ENCODE results near the gene ACVR1. TPM values are rescaled to one million over a fixed set of nuclear protein-coding genes. Genes with fewer than 3 reads are reported as not detected.

ACVR1 gene
- total and polyA plus RNA-seq, 2 donors (not counting 1 experiment from before 2014, with no cell fraction given) = 42.9 to 72.1 TPM

GRCh38 chr2:157789933-157790511, 86.1 kb downstream of the ACVR1 start:
- DNase-seq (ENCODE audit: low read depth in 2 of 2) = peak; percentile 24 to 26
- Histone ChIP-seq H3K4me2 (ENCODE audit: extremely low read depth, insufficient read depth, low read length) (no peak overlapping the region), H3K79me2 (ENCODE audit: control insufficient read depth, insufficient read depth, low read length) (peaks cover 2% of the 10 kb centered on the region), H3K9me3 (ENCODE audit: control insufficient read depth, insufficient read depth, low read depth, low read length) (no peaks in the 10 kb centered on the region), H3K36me3 (ENCODE audit: control insufficient read depth, insufficient read depth, low read length) (no peaks in the 10 kb centered on the region), H3K9ac (ENCODE audit: insufficient read depth, low read length) (no peak overlapping the region), H3K4me1 (ENCODE audit: control insufficient read depth, extremely low read depth, insufficient read depth, low read length) (peaks cover 7% of the 10 kb centered on the region), H2AFZ (ENCODE audit: low read length) (no peak overlapping the region), H4K20me1 (ENCODE audit: control insufficient read depth, extremely low read depth, insufficient read depth, low read length) (no peaks in the 10 kb centered on the region), H3K27ac (ENCODE audit: insufficient read depth, low read length) (no peak overlapping the region), H3K4me3 (replicated peaks in 1 of 4; ENCODE audit: control extremely low read depth in 1 of 4, insufficient read depth in 1 of 4, low read depth in 3 of 4, low read length in 4 of 4) (no peak overlapping the region), H3K27me3 (ENCODE audit: control insufficient read depth, insufficient read depth, low read length) (no peaks in the 10 kb centered on the region)
- TF ChIP-seq EZH2 (IDR thresholded peaks at IDR 0.05; ENCODE audit: low read length, missing control alignments) = no peak
- no peak for TF ChIP-seq CTCF (conservative IDR thresholded peaks at IDR 0.05 in 1 of 2, IDR thresholded peaks at IDR 0.05 in 1 of 2; ENCODE audit: low read depth in 1 of 2, low read length in 2 of 2)

GRCh38 chr2:157789256-157789655, 86.9 kb downstream of the ACVR1 start:
- no peaks in the 10 kb centered on the region for H3K36me3 ChIP-seq (ENCODE audit: control insufficient read depth, insufficient read depth, low read length)
- H2AFZ ChIP-seq (ENCODE audit: low read length) = no peak overlapping the region
- H3K27ac ChIP-seq (ENCODE audit: insufficient read depth, low read length) = peak overlapping the region; percentile 20
- no peak overlapping the region for H3K9ac ChIP-seq (ENCODE audit: insufficient read depth, low read length)
- H3K9me3 ChIP-seq (ENCODE audit: control insufficient read depth, insufficient read depth, low read depth, low read length) = no peaks in the 10 kb centered on the region
- no peaks in the 10 kb centered on the region for H3K27me3 ChIP-seq (ENCODE audit: control insufficient read depth, insufficient read depth, low read length)
- no peak for TF ChIP-seq CTCF (conservative IDR thresholded peaks at IDR 0.05 in 1 of 2, IDR thresholded peaks at IDR 0.05 in 1 of 2; ENCODE audit: low read depth in 1 of 2, low read length in 2 of 2)
- no peak for TF ChIP-seq EZH2 (IDR thresholded peaks at IDR 0.05; ENCODE audit: low read length, missing control alignments)
- peak overlapping the region; percentile 70 for H3K4me2 ChIP-seq (ENCODE audit: extremely low read depth, insufficient read depth, low read length)
- no peaks in the 10 kb centered on the region for H4K20me1 ChIP-seq (ENCODE audit: control insufficient read depth, extremely low read depth, insufficient read depth, low read length)
- peak in 1 of 2 donors; percentile 26 for DNase-seq (ENCODE audit: low read depth in 2 of 2)
- no peak overlapping the region for H3K4me3 ChIP-seq (replicated peaks in 1 of 4; ENCODE audit: control extremely low read depth in 1 of 4, insufficient read depth in 1 of 4, low read depth in 3 of 4, low read length in 4 of 4)
- H3K79me2 ChIP-seq (ENCODE audit: control insufficient read depth, insufficient read depth, low read length) = peaks cover 2% of the 10 kb centered on the region
- peaks cover 7% of the 10 kb centered on the region for H3K4me1 ChIP-seq (ENCODE audit: control insufficient read depth, extremely low read depth, insufficient read depth, low read length)

- no peak overlapping the region for H3K27ac ChIP-seq (ENCODE audit: insufficient read depth, low read length)
- H2AFZ ChIP-seq (ENCODE audit: low read length) = no peak overlapping the region
- no peak overlapping the region for H3K9ac ChIP-seq (ENCODE audit: insufficient read depth, low read length)
- H3K79me2 ChIP-seq (ENCODE audit: control insufficient read depth, insufficient read depth, low read length) = peaks cover 2% of the 10 kb centered on the region
- no peak overlapping the region for H3K4me3 ChIP-seq (replicated peaks in 1 of 4; ENCODE audit: control extremely low read depth in 1 of 4, insufficient read depth in 1 of 4, low read depth in 3 of 4, low read length in 4 of 4)
- no peaks in the 10 kb centered on the region for H3K27me3 ChIP-seq (ENCODE audit: control insufficient read depth, insufficient read depth, low read length)
- DNase-seq (ENCODE audit: low read depth in 2 of 2) = no peak
- H3K36me3 ChIP-seq (ENCODE audit: control insufficient read depth, insufficient read depth, low read length) = no peaks in the 10 kb centered on the region
- no peak overlapping the region for H3K4me2 ChIP-seq (ENCODE audit: extremely low read depth, insufficient read depth, low read length)
- TF ChIP-seq CTCF (conservative IDR thresholded peaks at IDR 0.05 in 1 of 2, IDR thresholded peaks at IDR 0.05 in 1 of 2; ENCODE audit: low read depth in 1 of 2, low read length in 2 of 2) (no peak), EZH2 (IDR thresholded peaks at IDR 0.05; ENCODE audit: low read length, missing control alignments) (no peak)
- peaks cover 7% of the 10 kb centered on the region for H3K4me1 ChIP-seq (ENCODE audit: control insufficient read depth, extremely low read depth, insufficient read depth, low read length)
- H3K9me3 ChIP-seq (ENCODE audit: control insufficient read depth, insufficient read depth, low read depth, low read length) = no peaks in the 10 kb centered on the region
- no peaks in the 10 kb centered on the region for H4K20me1 ChIP-seq (ENCODE audit: control insufficient read depth, extremely low read depth, insufficient read depth, low read length)
Observed at GRCh38 chr2:157788201-157788600, 87.9 kb downstream of the ACVR1 start.
